Measurements from ENCODE around the gene NFXL1. TPM values are rescaled to one million over a fixed set of nuclear protein-coding genes. Genes with fewer than 3 reads are reported as not detected.

NFXL1 gene
- total RNA-seq, 2 donors from 2014 or later = 12.1 to 21.9 TPM

DNA sequence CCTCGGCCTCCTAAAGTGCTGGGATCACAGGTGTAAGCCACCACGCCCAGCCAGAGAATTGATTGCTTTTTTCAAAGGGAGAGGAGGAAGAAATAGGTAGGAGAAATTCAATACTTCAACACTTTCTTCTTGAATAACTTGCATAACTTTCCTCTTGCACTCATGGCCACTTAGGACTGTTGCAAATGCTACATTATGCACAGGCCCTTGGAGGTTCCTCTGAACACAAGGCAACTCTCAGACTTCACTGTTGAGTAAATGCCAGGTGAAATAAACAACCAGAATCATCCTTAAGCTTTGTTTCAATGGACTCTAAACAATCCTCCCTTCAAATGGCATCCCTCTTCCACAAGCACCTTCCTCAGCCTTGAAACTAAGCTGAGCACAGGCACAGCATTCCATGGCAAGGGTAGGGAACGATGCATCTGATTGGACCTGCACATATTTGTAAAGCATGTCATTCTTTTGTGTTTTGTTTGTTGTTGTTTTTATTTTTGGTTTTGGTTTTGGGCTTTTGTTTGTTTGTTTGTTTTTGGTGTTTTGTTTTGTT, 104.7 kb downstream of the NFXL1 start:
- no peak for ATAC-seq
- peaks cover 19 to 24% of the 10 kb centered on the region in 2 donors for H3K27me3 Mint-ChIP-seq
- no peak overlapping the region for H3K4me3 Mint-ChIP-seq
- H3K36me3 Mint-ChIP-seq = no peaks in the 10 kb centered on the region
- H3K9me3 Mint-ChIP-seq = no peaks in the 10 kb centered on the region
- no peak for DNase-seq (ENCODE audit: low spot score)
- H3K4me1 Mint-ChIP-seq (ENCODE audit: low read depth in 2 of 2) = no peaks in the 10 kb centered on the region
- H3K27ac Mint-ChIP-seq = no peak overlapping the region

DNA sequence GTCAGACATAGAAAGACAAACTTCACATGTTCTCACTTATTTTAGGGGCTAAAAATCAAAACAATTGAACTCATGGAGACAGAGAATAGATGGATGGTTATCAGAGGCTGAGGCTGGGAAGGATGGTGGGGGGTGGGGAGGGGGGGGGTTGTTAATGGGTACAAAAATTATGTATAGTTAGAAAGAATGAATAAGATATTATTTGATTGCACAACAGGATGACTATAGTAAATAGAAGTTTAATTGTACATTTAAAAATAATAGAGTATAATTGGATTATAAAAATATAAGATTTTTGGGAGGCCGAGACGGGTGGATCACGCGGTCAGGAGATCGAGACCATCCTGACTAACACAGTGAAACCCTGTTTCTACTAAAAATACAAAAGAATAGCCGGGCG, 109.8 kb downstream of the NFXL1 start:
- Mint-ChIP-seq H3K36me3 (no peaks in the 10 kb centered on the region), H3K4me1 (ENCODE audit: low read depth in 2 of 2) (no peaks in the 10 kb centered on the region), H3K27me3 (peaks cover 2 to 7% of the 10 kb centered on the region in 2 donors), H3K27ac (no peak overlapping the region), H3K9me3 (no peaks in the 10 kb centered on the region), H3K4me3 (no peak overlapping the region)
- DNase-seq (ENCODE audit: low spot score) (no peak), ATAC-seq (no peak)

DNA sequence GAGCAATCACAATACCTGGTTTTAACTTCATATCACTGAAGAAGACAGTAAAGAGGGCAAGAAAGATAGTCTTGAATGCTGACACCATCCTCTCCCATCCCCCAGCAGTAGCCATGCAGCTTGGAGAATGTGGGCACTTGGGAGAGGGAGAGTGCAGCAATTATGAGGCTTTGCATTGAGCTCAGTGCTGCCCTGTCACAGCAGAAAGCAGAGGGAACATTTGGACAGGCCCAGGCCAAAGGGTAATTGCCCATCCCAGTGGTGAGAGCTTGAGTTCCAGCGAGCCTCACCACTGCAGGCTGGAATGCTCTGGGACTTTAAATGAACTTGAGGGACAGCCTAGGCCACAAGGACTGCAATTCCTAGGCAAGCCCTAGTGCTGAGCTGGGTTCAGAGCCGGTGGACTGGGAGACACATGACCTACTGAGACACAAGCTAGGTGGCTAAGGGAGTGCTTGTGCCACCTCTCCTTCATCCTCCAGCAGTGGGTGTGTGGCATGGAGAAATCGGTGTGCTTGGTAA, 112.8 kb downstream of the NFXL1 start:
- no peaks in the 10 kb centered on the region for H3K36me3 Mint-ChIP-seq
- peak; percentile 24 to 43 for ATAC-seq
- H3K4me3 Mint-ChIP-seq = no peak overlapping the region
- no peak overlapping the region for H3K27ac Mint-ChIP-seq
- peaks cover 4 to 18% of the 10 kb centered on the region in 2 donors for H3K27me3 Mint-ChIP-seq
- DNase-seq (ENCODE audit: low spot score) = no peak
- no peaks in the 10 kb centered on the region for H3K9me3 Mint-ChIP-seq
- no peaks in the 10 kb centered on the region for H3K4me1 Mint-ChIP-seq (ENCODE audit: low read depth in 2 of 2)

DNA sequence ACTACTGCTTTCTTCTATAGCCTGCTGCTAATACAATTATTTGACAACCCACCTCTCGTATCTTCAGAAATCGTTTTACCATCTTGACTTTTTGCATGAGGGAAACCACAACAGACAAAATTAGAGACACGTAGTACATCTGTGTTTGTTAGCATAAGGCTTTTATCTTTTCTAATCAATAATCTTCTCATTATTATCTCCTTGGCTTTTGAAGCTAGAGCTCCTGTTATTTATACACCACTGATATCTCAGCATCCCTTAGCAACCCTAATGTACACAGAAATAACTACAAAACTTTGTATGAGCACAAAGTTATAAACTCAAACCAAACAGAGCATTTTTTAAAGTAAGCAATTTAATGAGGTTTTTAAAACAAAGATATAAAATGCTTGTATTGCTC, 116.2 kb downstream of the NFXL1 start:
- Mint-ChIP-seq H3K36me3 (no peaks in the 10 kb centered on the region), H3K9me3 (no peaks in the 10 kb centered on the region), H3K4me1 (ENCODE audit: low read depth in 2 of 2) (no peaks in the 10 kb centered on the region), H3K27ac (no peak overlapping the region), H3K4me3 (no peak overlapping the region), H3K27me3 (peaks cover 13 to 24% of the 10 kb centered on the region in 2 donors)
- DNase-seq (ENCODE audit: low spot score) (no peak), ATAC-seq (no peak)

Other genes with a start within 250 kb of the NFXL1 start
- not detected for gene CORIN, start 76.5 kb downstream of the NFXL1 start, total RNA-seq
- not detected for gene CNGA1, start 102.1 kb upstream of the NFXL1 start, total RNA-seq
- 1 to 10 TPM in 1 of 2 donors, under 1 TPM in 1; 0.21 to 2.0 TPM for gene NIPAL1, start 102.2 kb upstream of the NFXL1 start, total RNA-seq
- gene TXK, start 219.7 kb upstream of the NFXL1 start, total RNA-seq = 10 to 100 TPM; 26.1 to 60.2 TPM